GM12878 (cell line): ENCODE data around the gene GNA14. TPM values are rescaled to one million over a fixed set of nuclear protein-coding genes. Genes with fewer than 3 reads are reported as not detected.

Experiments
- polyA plus RNA-seq, 11 experiments: library from polyadenylated mRNA; depleted of rRNA in 4 of 11; unstranded in 6 of 11; stranded (reverse) in 5 of 11; fragments of >200 nt; fragmentation: Nextera tagmentation in 4 of 11; fragmentation: Illumina TruSeq in 1 of 11; extraction: Ambion mirVana in 4 of 11; extraction: Trizol in 1 of 11; gene quantifications; 1 replicate in 1 of 11; 2 replicates in 10 of 11; pipeline versions ENCODE4 v1.2.1 to v1.2.3, GENCODE V29; 2011 to 2016; ENCODE audit warnings: inconsistent platforms in 2 of 11, missing spikeins in 2 of 11, low read depth in 1 of 11
- small RNA-seq: library from RNA; depleted of rRNA; stranded (forward); fragments of <200 nt; gene quantifications from one replicate; pipeline ENCODE3, GENCODE V24; 2014
- total RNA-seq, 4 experiments: library from RNA; depleted of rRNA in 3 of 4; stranded (reverse); fragments of >200 nt in 3 of 4; fragmentation: Illumina TruSeq in 1 of 4; extraction: Trizol in 1 of 4; gene quantifications; 2 replicates each; pipeline versions ENCODE4 v1.2.1 to v1.2.3, GENCODE V29; 2013 to 2021

GNA14 gene
- total and polyA plus RNA-seq, 10 of the 15 experiments (the other 5 are each of a cell fraction or from before 2014, with no cell fraction given) = 0.17 TPM; not detected in 9

Small RNA genes lying within 50 kb of the gene (small RNA-seq; reads per million reads assigned to genes)
- not detected for gene RNU6-1303P
